Measurements from ENCODE around the gene CRYBB3.

CRYBB3 gene

GRCh38 chr22:25199731-25200520 lies at the start of gene CRYBB3:
CRYBB3 (plus strand) TSS chr22:25199858; CDS start chr22:25201397, 1,539 bp downstream.
- DNase-seq, result no peak

DNA sequence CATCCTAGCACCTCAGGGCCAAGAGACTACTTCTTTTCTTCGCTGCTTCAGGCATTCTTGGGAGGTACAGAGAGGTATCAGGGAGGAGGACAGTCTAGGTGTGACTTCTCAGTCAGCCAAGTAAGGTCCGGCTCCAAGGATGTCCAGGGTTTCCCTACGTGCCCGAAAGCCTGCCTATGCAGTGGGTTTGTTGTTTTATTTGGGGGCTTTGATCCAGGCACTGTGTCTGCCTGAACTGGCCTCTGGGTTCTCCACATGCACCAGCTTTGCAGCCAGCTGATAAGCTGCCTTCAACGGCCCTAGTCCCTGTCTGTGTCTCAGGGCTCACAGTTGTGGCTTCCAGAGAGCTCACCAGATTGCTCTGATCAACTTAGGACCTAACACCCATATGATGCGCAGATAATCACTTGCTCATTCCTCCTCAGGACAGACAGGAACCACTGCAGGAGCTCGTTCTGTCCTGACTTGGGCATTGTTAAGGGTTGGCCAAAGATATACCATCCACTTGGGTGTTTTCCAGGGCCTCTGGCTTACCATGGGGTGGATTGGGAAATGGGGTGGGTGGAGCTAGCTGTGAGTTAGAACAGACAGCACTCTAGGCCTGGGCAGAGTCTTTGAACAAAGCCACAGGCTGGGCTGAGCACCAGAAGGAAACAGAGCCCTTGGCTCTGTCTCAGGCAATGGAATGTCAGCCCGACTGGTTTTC lies 45.5 kb upstream of the CRYBB3 start:
- no peak for DNase-seq

- DNase-seq, result no peak
These were observed 45.0 kb upstream of the CRYBB3 start for GRCh38 chr22:25154667-25154999.

DNA sequence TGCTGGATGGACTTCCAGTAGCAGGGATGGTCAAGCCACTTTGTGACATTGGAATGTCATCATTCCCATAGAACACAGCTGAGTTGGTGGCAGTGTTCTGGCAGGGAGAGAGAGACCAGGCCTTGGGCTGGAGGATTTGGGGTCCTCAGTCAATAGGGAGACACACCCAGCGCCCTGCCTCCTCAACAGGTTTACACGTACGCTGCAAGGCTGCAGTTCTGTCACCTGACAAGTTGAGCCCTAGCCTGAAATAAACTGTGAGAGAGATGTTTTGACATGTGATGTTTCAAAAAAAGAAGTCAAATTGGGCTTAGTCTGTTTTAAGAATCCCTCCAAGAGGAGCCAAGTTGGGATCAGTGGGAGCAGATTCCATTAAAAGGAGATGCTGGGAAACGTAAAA lies 42.9 kb upstream of the CRYBB3 start:
- no peak for DNase-seq

DNA sequence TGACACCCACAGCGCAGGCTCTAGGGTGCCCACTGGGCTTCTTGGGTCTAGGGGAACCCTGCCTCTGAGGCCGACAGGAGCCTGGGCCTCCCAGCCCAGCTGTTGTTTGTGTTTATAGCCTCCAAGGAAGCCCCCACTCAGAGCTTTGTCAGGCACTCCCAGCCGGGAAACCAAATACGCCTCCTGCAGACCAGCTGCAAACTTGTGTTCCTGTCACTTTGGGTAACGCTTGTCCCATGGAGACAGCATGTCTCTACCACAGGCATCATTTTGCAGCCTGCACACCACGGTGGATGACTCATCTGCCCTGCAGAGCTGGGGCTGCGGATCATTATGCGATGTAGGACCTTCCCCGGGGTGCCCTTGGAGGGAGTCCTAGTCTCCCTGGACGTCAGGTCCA lies 40.6 kb upstream of the CRYBB3 start:
- no peak for DNase-seq

- DNase-seq, result no peak
These were observed 39.3 kb upstream of the CRYBB3 start for GRCh38 chr22:25160120-25160996.

- no peak for DNase-seq
These were observed 38.4 kb upstream of the CRYBB3 start for GRCh38 chr22:25161017-25161915.

GRCh38 chr22:25161916-25162530 lies 37.6 kb upstream of the CRYBB3 start:
- no peak for DNase-seq

DNA sequence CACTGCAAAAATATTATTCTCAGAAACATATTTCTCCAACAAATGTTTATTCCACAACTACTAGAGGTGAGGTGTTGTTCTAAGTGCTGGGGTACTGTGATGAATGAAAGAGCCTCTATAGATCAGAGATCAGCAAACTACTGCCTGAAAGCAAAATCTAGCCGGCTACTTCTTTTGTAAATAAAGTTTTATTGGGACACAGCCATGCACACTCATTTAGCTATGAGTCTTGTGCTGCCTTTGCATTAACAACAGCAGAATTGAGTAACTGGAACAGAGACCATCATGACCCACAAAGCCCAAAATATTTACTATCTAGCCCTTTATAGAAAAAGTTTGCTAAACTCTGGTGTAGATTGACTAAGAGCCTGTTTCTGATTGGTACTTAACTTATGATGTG lies 37.1 kb upstream of the CRYBB3 start:
- no peak for DNase-seq

- DNase-seq, result no peak
These were observed 33.9 kb upstream of the CRYBB3 start for GRCh38 chr22:25165785-25166184.

GRCh38 chr22:25166266-25167040 lies 33.2 kb upstream of the CRYBB3 start:
- DNase-seq, result no peak

DNA sequence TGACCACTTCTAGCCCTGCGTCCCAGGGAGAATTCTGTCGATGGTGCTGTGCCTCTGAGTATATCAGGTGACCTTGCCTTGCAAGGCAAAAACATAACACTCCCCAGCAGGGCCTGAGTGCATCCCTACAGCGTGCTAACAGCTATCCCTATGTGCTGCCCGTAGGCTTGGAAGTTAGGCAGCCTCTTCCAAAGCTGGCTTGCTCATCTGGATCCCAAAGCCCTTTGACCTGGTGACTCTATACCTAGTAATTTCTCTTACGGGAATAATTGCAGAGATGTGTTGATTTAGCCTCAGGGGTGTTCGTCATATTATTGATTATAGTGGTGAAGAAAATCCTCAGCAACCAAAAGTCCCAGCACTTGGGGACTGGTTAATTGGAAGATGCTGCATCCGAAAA lies 32.6 kb upstream of the CRYBB3 start:
- no peak for DNase-seq

DNA sequence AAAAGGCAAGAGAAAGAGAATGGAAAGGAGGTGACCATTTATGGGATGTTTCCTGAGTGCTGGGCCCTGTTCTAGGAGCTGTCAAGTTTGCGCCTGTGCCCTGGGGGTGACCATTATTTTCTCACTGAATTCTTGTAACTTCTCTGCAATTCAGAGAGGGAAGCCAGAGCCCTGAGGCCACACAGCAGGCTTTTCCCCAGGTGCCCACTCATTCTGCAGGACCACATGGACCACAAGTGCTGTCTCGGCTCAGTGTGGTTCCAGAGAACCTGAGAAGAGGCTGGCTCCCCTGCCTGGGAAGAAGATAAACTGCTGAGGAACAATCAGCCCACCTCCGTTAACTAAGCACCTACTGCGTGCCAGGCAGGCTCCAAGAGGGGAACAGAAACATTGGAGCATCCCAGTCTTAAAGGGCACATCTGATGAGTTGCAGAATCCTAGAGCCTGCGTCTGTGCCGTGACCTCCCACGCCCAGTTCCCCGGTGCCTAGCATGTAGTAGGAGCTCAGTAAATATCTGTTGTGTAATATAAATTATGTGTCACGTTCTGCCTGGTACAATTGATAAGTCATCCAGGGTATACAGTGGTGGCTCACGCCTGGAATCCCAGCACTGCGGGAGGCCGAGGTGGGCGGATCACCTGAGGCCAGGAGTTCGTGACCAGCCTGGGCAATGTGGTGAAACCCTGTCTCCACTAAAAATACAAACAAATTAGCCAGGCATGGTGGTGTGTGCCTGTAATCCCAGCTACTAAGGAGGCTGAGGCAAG lies 31.6 kb upstream of the CRYBB3 start:
- DNase-seq, result no peak

- no peak for DNase-seq
These were observed 30.2 kb upstream of the CRYBB3 start for GRCh38 chr22:25169278-25170031.

DNA sequence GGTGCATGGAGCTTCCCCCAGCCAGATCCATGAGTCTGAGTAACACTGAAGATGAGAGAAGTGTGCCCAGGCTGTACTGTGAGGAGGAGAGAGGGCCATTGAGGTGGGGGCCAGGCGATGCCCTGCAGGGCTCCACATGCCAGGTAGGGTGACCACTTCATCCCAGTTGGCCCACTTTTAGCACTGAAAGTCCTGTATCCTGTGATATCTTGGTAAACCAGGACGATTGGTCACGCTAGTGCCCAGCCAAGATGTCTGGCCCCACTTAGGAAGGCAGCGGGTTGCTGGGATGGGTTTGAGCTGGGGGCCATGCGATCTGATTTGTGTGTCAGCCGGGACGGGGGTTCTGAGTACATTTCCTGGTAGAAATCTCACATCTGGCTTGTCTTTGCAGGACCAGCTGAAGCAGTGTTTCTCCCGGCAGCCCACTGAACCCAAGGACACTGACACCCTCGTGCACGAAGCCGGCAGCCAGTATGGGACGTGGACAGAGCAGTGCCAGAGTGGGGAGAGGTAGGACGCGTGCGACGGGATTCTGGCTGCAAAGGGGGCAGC lies 29.2 kb upstream of the CRYBB3 start:
- DNase-seq, result no peak

DNA sequence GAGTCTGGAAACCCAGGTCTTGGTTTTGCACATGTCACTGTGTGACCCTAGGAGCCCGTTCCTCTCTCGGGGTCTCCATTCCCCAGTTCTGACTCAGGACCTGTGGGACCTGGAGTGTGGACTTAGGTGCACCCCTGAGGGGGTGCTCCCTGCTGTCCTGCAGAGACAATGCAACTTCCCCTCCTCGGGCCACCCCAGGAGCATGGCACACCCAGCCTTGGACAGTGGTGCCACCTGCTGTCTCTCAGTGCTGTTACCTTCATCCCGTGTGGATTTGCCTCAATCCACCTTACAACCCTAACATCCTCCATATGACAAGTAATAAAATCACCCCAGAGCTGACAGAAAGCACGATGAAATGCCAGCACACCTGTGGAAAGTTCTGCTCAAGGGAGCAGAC lies 27.5 kb upstream of the CRYBB3 start:
- peak; percentile 20 for DNase-seq

GRCh38 chr22:25174156-25174887 lies 25.3 kb upstream of the CRYBB3 start:
- DNase-seq, result no peak

DNA sequence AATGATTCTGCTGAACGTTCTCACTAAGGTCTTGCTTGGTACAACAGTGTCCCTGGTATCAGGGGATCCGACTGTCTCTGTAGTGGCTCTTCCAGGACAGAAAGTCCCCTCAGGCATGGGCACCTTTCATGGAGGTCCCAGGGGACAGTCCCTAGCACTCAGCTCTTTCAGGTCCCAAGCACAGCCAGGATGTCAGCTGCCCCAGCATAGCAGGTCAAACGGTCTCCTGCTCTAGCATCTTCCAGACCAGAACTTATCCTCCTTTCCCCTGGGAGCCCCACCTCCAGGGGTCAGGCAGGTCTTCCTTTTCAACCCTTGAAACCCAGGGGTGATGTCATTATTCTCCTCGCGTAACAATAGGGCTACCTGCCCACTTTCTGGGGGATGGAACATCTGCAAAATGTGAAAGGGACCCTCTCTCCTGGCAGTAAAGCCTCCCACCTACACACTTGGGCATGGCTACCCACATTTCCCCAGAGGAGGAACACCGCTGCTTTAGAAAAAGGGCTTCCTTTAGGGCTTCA lies 24.7 kb upstream of the CRYBB3 start:
- no peak for DNase-seq
